Esophagus muscularis mucosa (tissue), 3 donors: ENCODE data around the gene IL17RD.

Source experiments
- POLR2A ChIP-seq: fragments of 450-650 bp; IDR thresholded peaks from one replicate; pipeline ENCODE4 v1.6.1; 2017; ENCODE audit warnings: antibody characterized with exemption, moderate library complexity, mild to moderate bottlenecking, low read depth
- TF ChIP-seq, protein P1 (sequence below), 3 experiments: fragments of 200-600 bp in 2 of 3; fragments of 450-650 bp in 1 of 3; sonication (generic) in 2 of 3; IDR thresholded peaks; one replicate each; pipeline ENCODE4 v1.5.1; 2017 to 2019; ENCODE audit warnings: antibody characterized with exemption in 3 of 3, mild to moderate bottlenecking in 2 of 3, moderate library complexity in 1 of 3

DNA sequence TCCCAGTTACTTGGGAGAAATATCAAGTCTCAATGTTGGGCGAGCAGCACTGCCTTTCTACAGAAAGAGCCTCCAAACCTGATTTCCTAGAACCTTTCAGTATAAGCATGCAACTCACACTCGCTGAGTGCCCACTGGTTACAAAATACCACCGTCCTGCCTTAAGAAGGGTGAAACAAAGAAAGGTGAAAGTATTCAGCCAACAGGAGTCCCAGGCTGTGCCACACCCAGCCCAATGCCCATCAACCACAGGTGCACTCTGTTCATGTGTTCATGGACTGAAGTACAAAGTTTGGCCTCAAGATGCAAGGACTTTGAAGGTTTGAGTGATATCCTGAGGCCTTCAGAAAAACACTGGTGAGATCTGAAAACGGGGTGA lies 34.0 kb downstream of the IL17RD start:
- TF ChIP-seq, protein P1, sequence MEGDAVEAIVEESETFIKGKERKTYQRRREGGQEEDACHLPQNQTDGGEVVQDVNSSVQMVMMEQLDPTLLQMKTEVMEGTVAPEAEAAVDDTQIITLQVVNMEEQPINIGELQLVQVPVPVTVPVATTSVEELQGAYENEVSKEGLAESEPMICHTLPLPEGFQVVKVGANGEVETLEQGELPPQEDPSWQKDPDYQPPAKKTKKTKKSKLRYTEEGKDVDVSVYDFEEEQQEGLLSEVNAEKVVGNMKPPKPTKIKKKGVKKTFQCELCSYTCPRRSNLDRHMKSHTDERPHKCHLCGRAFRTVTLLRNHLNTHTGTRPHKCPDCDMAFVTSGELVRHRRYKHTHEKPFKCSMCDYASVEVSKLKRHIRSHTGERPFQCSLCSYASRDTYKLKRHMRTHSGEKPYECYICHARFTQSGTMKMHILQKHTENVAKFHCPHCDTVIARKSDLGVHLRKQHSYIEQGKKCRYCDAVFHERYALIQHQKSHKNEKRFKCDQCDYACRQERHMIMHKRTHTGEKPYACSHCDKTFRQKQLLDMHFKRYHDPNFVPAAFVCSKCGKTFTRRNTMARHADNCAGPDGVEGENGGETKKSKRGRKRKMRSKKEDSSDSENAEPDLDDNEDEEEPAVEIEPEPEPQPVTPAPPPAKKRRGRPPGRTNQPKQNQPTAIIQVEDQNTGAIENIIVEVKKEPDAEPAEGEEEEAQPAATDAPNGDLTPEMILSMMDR (IDR thresholded peaks at IDR 0.05) = no peak
- no peak for TF ChIP-seq POLR2A
